HG03575 (cell line): ENCODE measurements around the gene CUTC.
"Not testable (repeated sequence)": the region's sequence is repeated elsewhere in the genome, so short reads cannot be mapped to it uniquely, and the experiment has no call there.

ENCODE experiments used
- ATAC-seq: cut with Tn5 transposase; IDR thresholded peaks from one replicate; pipeline ENCODE4 v1.9.1; 2021; ENCODE audit not compliant: unreplicated experiment, insufficient number of reproducible peaks, low FRiP score; ENCODE audit errors: extremely low read depth

Gene CUTC

GRCh38 chr10:99740933-99741559, 9.0 kb downstream of the CUTC start:
- ATAC-seq: no peak

GRCh38 chr10:99742254-99742653, 10.2 kb downstream of the CUTC start:
- no peak for ATAC-seq

GRCh38 chr10:99742701-99743100, 10.7 kb downstream of the CUTC start:
- ATAC-seq: no peak

GRCh38 chr10:99743841-99744240, 11.8 kb downstream of the CUTC start:
- ATAC-seq: no peak

GRCh38 chr10:99746166-99746565, 14.1 kb downstream of the CUTC start:
- ATAC-seq: not testable (repeated sequence)

GRCh38 chr10:99748823-99749451, 16.9 kb downstream of the CUTC start:
- no peak for ATAC-seq

- no peak for ATAC-seq
These were observed 18.6 kb downstream of the CUTC start for GRCh38 chr10:99750641-99751040.

GRCh38 chr10:99754670-99755069, 22.6 kb downstream of the CUTC start:
- no peak for ATAC-seq

GRCh38 chr10:99756159-99756558, 24.1 kb downstream of the CUTC start:
- ATAC-seq: no peak

- no peak for ATAC-seq
These were observed 26.3 kb downstream of the CUTC start for GRCh38 chr10:99758211-99758891.

- ATAC-seq: no peak
These were observed 28.3 kb downstream of the CUTC start for GRCh38 chr10:99760321-99760720.

- no peak for ATAC-seq
These were observed 29.3 kb downstream of the CUTC start for GRCh38 chr10:99761365-99761764.

- no peak for ATAC-seq
These were observed 33.8 kb downstream of the CUTC start for GRCh38 chr10:99765672-99766301.

- no peak for ATAC-seq
These were observed 34.3 kb downstream of the CUTC start for GRCh38 chr10:99766302-99766681.

GRCh38 chr10:99767901-99768300, 35.9 kb downstream of the CUTC start:
- no peak for ATAC-seq

- no peak for ATAC-seq
These were observed 36.5 kb downstream of the CUTC start for GRCh38 chr10:99768556-99768955.

- ATAC-seq: no peak
These were observed 37.7 kb downstream of the CUTC start for GRCh38 chr10:99769706-99770105.

GRCh38 chr10:99770408-99771045, 38.5 kb downstream of the CUTC start:
- ATAC-seq: no peak

- ATAC-seq: no peak
These were observed 43.8 kb downstream of the CUTC start for GRCh38 chr10:99775850-99776249.
